ENCODE data around the gene FMOD. TPM values are rescaled to one million over a fixed set of nuclear protein-coding genes. Genes with fewer than 3 reads are reported as not detected.
A peak's percentile ranks its signal among the peaks of the same experiment; 100 is the strongest.

The FMOD gene
- total RNA-seq, 1 experiment from 2014 or later = not detected

GRCh38 chr1:203360547-203361185 lies 9.7 kb upstream of the FMOD start:
- H3K79me2 ChIP-seq (ENCODE audit: low read length) = no peaks in the 10 kb centered on the region
- no TSS peak for BruUV-seq (replicated peaks)
- intact Hi-C loops (cut with micrococcal nuclease) = no loop called here
- H3K9me2 ChIP-seq (replicated peaks; ENCODE audit: low read length) = no peaks in the 10 kb centered on the region
- no peak overlapping the region for H3K9ac ChIP-seq (ENCODE audit: low read length)
- H4K20me1 ChIP-seq (ENCODE audit: low read length) = no peaks in the 10 kb centered on the region
- ChIA-PET POLR2A (ENCODE audit: unreplicated experiment) (no interaction called here), CTCF (interaction anchor here (0.6 kb wide), 1 partner anchor 50 kb away, joined by 3 read pairs; no protein-coding TSS in a partner anchor)
- no peak overlapping the region for H3K27ac ChIP-seq (ENCODE audit: low read length)
- peaks cover 89% of the 10 kb centered on the region for H3K27me3 ChIP-seq (ENCODE audit: low read length)
- no peak for DNase-seq
- no peak overlapping the region for H3K4me2 ChIP-seq (ENCODE audit: low read length)
- H3K4me3 ChIP-seq (ENCODE audit: low read length) = no peak overlapping the region
- H3K4me1 ChIP-seq (ENCODE audit: insufficient read depth, low read length) = no peaks in the 10 kb centered on the region
- H2AFZ ChIP-seq (ENCODE audit: low read length) = no peak overlapping the region
- no peak for TF ChIP-seq EZH2 (IDR thresholded peaks at IDR 0.05; ENCODE audit: low read length, unreplicated experiment)
- no peak for TF ChIP-seq EZH2phosphoT487 (IDR thresholded peaks at IDR 0.05; ENCODE audit: borderline replicate concordance, low read length)
- no peak for TF ChIP-seq CTCF (conservative IDR thresholded peaks at IDR 0.05; ENCODE audit: low read depth, low read length)
- no peaks in the 10 kb centered on the region for H3K9me3 ChIP-seq (ENCODE audit: low read length)
- no peak for ATAC-seq
- no peaks in the 10 kb centered on the region for H3F3A ChIP-seq (ENCODE audit: low read length, unreplicated experiment)
- no peaks in the 10 kb centered on the region for H3K36me3 ChIP-seq (ENCODE audit: low read depth, low read length)

GRCh38 chr1:203359010-203359571 lies 8.2 kb upstream of the FMOD start:
- H3K4me2 ChIP-seq (ENCODE audit: low read length) = no peak overlapping the region
- peaks cover 82% of the 10 kb centered on the region for H3K27me3 ChIP-seq (ENCODE audit: low read length)
- no peaks in the 10 kb centered on the region for H3K9me3 ChIP-seq (ENCODE audit: low read length)
- BruUV-seq (replicated peaks) = no TSS peak
- no peak overlapping the region for H2AFZ ChIP-seq (ENCODE audit: low read length)
- ATAC-seq (no peak), DNase-seq (no peak)
- TF ChIP-seq CTCF (conservative IDR thresholded peaks at IDR 0.05; ENCODE audit: low read depth, low read length) (no peak), EZH2phosphoT487 (IDR thresholded peaks at IDR 0.05; ENCODE audit: borderline replicate concordance, low read length) (no peak), EZH2 (IDR thresholded peaks at IDR 0.05; ENCODE audit: low read length, unreplicated experiment) (no peak)
- no peaks in the 10 kb centered on the region for H4K20me1 ChIP-seq (ENCODE audit: low read length)
- no peaks in the 10 kb centered on the region for H3K9me2 ChIP-seq (replicated peaks; ENCODE audit: low read length)
- H3K4me3 ChIP-seq (ENCODE audit: low read length) = no peak overlapping the region
- H3K4me1 ChIP-seq (ENCODE audit: insufficient read depth, low read length) = no peaks in the 10 kb centered on the region
- CTCF ChIA-PET = no interaction called here
- no peak overlapping the region for H3K27ac ChIP-seq (ENCODE audit: low read length)
- no peaks in the 10 kb centered on the region for H3K79me2 ChIP-seq (ENCODE audit: low read length)
- intact Hi-C loops (cut with micrococcal nuclease) = no loop called here
- POLR2A ChIA-PET (ENCODE audit: unreplicated experiment) = no interaction called here
- no peak overlapping the region for H3K9ac ChIP-seq (ENCODE audit: low read length)
- no peaks in the 10 kb centered on the region for H3F3A ChIP-seq (ENCODE audit: low read length, unreplicated experiment)
- H3K36me3 ChIP-seq (ENCODE audit: low read depth, low read length) = no peaks in the 10 kb centered on the region

- ATAC-seq (no peak), DNase-seq (peak; percentile 32)
- TF ChIP-seq CTCF (conservative IDR thresholded peaks at IDR 0.05; ENCODE audit: low read depth, low read length) (no peak), EZH2phosphoT487 (IDR thresholded peaks at IDR 0.05; ENCODE audit: borderline replicate concordance, low read length) (no peak), EZH2 (IDR thresholded peaks at IDR 0.05; ENCODE audit: low read length, unreplicated experiment) (no peak)
- Histone ChIP-seq H3K4me1 (ENCODE audit: insufficient read depth, low read length) (no peaks in the 10 kb centered on the region), H3K9me2 (replicated peaks; ENCODE audit: low read length) (no peaks in the 10 kb centered on the region), H3F3A (ENCODE audit: low read length, unreplicated experiment) (no peaks in the 10 kb centered on the region), H3K27ac (ENCODE audit: low read length) (no peak overlapping the region), H3K9ac (ENCODE audit: low read length) (no peak overlapping the region), H3K4me3 (ENCODE audit: low read length) (no peak overlapping the region), H3K36me3 (ENCODE audit: low read depth, low read length) (no peaks in the 10 kb centered on the region), H4K20me1 (ENCODE audit: low read length) (no peaks in the 10 kb centered on the region), H3K79me2 (ENCODE audit: low read length) (no peaks in the 10 kb centered on the region), H2AFZ (ENCODE audit: low read length) (no peak overlapping the region), H3K4me2 (ENCODE audit: low read length) (no peak overlapping the region), H3K27me3 (ENCODE audit: low read length) (peaks cover 77% of the 10 kb centered on the region), H3K9me3 (ENCODE audit: low read length) (no peaks in the 10 kb centered on the region)
- ChIA-PET POLR2A (ENCODE audit: unreplicated experiment) (no interaction called here), CTCF (no interaction called here)
- no TSS peak for BruUV-seq (replicated peaks)
- intact Hi-C loops (cut with micrococcal nuclease) = no loop called here
Measured at GRCh38 chr1:203354246-203354645, 3.3 kb upstream of the FMOD start.
